GM20431 (cell line): Measurements from ENCODE around the gene PGAM2.

Source experiments
- in situ Hi-C: fragments of 300-500 bp; cut with MseI, MboI; formaldehyde crosslinking; loops from one replicate; pipeline ENCODE4 v1.15.0; 2020; ENCODE audit warnings: low sequenced_read_pairs; ENCODE audit not compliant: unreplicated experiment

Gene PGAM2

DNA sequence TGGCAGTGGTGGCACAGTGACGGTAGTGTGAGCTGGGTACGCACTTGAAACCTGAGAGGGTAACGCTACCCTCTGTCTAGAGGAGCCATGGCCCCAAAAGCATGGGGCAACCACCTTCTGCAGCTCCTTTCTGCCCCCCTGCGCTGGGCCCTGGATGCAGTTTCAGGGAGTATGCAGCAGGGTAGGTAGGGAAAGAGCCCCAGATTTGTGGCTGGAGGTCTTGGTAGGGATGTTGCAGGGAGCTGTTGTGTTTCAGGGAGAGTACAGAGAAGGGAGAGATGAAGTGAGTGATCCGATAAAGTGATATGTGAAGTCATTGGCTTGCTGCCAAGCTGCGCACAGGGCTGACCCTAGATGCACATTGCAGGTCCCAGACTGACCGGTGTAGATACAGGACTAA is 2.7 kb upstream of the PGAM2 start:
- in situ Hi-C loops, result no loop called here

DNA sequence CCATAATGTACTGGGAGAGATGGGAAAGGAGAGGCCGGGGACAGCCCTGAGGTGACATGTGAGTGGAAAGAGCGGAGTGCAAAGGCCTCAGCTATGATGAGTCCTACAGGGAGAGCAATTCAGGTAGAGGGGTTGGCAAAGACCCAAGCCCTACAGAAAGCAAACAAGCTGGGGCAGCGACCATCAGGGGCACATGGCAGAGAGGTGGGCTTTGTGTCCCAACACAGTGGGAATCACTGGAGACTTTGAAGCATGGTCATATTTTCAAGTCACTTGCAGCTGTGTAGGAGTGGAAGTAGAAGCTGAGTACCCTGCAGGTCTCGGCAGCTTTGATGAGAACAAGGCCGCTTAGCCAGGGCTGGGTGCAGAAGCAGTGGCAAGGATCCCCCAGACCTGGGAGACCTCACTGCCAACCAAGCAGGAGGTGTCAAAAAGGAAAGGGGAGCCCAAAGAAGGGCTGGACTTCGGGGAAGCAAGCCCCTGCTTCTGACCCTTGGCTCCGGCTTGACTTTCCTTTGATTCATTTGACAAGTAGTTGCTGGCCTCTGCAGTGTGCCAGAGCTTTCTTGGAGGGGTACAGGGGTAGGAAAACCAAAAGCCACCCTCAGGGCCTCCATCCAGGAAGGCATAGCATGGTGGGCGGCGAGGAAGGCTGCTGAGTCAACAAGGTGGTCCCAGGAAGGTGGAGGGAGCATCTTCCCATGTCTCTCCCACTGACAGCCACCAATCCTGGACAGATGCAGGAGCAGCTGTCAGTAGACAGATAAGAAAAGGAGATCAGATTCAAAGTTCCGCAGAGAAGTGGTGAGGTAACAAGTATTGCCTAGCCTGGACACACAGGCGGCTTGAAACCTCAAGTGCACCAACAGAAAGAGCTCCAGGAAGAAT is 1.9 kb upstream of the PGAM2 start:
- in situ Hi-C loops, result no loop called here

DNA sequence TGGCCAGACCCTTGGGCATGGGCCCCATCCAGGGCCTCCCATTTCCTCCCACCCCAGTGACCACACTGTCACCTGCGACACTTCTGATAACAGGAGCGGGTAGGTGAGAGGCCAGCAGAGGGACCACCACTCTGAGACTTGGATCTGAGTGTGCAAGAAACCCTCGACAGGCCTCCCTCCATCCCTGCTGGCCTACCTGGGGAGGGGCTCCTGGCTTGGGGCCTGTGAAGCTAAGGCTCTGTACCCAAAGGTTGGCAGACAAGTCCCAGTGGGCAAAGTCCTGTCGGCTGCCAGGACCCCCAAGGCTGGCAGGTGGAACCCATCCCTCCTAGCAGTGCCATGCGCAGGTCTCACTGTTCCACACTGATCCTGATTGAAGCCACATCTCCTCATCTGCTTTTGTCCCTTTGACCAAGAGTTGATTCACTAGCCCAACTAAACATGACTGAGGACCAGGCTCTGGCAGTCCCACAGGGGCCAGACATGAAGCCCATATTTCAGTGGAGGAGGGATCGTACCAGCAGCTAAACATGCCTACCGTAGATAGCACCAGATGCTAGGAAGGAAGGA is 1.2 kb upstream of the PGAM2 start:
- in situ Hi-C loops, result no loop called here

DNA sequence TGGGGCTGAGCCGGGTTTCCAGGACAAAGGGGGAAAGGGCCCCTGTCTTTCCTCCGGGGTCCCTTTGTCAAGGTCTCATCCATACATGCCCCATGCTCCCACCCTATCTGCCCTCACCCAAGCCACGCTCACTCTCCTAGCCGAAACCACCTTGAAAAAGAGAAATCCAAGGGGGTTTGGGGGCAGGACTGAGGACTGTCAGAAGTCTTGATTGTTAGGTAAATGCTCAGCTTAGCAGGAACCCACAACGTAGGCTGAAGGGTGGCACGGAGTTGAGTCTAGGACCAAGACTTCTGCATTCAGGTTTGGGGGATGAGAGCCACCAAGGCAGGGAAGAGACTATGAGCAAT is 719 bp upstream of the PGAM2 start:
- in situ Hi-C loops, result no loop called here

DNA sequence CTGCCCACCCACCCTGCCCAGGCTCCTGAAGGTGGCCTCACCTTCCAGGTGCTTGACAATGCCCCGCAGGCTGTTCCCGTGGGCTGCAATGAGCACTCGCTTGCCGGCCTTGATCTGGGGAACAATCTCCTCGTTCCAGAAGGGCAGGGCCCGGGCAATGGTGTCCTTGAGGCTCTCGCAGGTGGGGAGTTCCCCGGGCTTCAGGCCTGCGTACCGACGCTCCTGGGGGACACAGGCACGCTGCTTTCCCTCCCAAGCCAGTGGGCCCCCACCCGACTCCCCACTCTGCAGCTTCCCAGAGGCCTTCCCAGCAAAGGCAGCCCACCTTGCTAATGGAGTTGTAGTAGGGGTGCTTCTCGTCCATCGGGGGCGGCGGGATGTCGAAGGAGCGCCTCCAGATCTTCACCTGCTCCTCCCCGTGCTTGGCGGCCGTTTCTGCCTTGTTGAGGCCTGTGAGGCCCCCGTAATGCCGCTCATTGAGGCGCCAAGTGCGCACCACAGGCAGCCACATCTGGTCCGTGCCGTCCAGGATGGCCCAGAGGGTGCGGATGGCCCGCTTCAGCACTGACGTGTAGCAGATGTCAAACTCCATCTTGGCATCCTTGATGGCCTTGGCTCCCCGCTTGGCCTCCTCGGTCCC is 456 bp downstream of the PGAM2 start:
- in situ Hi-C loops, result no loop called here

DNA sequence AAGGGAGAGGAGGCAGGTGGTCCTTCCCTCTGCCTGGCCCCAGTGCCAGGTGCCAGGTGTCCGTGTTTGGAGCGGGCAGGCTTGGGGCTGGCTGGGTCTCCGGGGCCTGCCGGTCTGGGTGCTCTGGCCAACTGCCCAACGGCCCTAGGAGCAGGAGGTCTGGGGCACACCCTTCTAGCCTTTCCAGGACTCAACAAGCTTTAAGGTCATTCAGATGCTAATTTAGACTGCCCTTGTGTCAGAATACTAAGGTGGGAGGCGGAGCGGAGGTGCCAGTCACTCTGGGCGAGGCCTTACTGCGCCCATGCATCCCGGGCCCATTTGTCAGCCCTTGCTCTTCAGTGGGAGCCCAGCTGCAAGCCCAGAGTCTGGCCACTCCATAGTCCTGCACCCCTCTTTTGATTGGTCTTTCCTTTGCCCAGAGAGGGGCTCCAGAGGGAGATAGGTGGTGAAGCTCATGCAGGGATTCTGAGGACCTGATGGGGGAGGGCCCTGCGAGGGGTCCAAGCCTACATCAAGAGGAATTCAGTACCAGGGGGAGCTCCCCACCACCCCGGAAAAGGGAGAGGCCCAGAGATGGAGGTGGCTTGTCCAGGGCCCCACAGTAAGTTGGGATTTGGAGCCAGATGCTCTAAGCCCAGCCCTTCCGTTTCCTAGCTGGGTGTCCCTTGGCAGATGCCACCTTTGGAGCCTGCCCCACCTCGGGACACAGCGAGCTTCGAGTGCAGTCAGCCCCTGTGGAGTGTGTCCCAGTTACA is 1.3 kb downstream of the PGAM2 start:
- in situ Hi-C loops, result no loop called here

DNA sequence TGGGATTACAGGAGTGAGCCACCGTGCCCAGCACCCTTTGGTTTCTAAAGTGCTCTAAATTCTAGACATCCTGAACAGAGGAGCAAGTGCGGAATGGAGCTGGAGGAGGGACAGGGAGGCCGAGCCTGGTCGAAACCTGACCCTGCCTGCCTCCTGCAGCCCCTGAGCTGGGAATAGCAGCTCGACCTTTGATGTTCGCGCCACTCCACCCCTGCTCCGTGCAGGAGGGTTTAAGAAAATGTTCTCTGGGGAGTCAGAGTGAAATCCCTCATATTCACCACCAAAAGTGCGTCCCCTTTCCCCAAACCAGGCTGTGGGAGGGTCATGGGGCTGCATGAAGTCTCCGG is 1.8 kb downstream of the PGAM2 start:
- in situ Hi-C loops, result no loop called here

DNA sequence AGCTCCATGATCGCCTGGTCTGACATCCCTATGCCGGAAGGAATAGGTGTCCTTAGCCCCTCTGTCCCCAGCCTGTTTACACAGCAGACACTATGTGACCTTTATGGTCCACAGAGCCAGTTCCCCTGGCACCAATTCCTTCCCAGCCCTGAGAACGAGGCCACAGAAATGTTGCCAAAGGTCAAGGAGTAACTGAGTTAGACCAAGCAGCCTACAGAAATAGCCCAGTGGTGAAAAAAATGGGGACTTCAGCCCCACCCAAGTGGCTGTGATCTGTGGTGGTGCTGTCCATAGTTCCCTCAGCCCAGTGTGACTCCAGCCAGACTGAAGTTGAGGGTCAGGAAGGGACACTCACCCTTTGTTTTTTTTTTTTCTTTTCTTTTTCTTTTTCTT is 2.5 kb downstream of the PGAM2 start:
- in situ Hi-C loops, result no loop called here

DNA sequence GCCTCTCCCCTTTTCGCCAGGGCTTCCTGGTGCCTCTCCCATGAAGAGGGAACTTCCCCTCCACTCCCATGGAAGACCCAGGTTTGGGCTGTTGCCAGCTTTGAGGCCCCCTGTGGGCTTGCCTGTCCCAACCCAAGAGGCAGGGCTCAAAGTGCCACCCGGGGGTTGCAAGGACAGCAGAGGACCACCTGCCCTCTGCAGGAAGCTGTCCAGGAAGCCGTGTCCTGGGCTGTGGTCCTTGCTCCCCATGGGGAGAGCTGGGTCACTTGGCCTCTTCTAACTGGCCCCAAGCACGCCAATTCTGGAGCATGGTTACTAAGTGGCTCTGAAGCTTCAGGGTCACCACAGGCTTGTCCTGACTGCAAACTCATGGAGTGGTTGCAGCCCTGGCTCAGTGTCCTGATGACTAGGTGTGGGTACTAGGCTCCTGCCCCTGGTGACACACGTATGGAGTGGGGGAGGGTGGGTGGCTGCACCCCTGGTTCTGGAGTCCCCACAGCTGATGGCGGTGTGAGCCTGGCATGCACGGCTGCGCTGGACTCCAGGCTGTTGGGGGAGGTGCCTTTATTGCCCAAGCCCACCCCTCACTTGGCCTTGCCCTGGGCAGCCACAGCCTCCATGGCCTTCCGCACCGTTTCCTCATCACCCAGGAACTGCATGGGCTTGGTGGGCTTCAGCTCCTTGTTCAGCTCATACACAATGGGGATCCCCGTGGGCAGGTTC is 3.0 kb downstream of the PGAM2 start:
- in situ Hi-C loops, result no loop called here

DNA sequence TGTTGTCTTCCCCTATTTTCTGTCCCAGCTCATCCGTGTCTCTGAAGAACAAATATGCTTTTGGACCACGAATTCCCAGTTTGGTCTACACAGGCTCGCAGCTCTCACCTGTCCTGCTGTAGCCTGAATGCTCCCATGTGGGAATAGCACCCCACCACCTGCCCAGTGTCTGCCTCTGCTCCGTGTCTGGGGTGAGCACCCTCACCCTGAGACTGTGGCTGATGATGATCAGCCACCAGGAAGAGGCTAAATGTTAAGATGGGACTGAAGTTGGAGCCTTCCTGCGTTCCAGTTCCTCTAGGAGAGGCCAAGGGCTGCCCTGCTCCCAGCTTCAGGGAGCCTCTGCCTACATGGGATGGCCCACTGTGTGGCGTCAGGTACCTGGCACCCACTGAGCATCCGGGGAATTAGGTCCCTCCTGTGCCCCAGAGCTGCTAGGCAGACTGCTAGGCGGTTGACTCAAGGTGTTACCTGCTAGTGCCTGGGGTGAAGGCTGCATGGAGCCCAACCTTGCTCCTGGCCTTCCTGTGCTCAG is 3.7 kb downstream of the PGAM2 start:
- in situ Hi-C loops, result no loop called here

DNA sequence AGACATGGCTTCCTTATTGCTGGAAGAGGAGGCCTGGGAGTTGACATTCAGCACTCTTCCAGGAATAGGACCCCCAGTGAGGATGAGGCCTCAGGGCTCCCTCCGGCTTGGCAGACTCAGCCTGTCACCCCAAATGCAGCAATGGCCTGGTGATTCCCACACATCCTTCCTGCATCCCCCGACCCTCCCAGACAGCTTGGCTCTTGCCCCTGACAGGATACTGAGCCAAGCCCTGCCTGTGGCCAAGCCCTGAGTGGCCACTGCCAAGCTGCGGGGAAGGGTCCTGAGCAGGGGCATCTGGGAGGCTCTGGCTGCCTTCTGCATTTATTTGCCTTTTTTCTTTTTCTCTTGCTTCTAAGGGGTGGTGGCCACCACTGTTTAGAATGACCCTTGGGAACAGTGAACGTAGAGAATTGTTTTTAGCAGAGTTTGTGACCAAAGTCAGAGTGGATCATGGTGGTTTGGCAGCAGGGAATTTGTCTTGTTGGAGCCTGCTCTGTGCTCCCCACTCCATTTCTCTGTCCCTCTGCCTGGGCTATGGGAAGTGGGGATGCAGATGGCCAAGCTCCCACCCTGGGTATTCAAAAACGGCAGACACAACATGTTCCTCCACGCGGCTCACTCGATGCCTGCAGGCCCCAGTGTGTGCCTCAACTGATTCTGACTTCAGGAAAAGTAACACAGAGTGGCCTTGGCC is 4.3 kb downstream of the PGAM2 start:
- in situ Hi-C loops, result no loop called here

DNA sequence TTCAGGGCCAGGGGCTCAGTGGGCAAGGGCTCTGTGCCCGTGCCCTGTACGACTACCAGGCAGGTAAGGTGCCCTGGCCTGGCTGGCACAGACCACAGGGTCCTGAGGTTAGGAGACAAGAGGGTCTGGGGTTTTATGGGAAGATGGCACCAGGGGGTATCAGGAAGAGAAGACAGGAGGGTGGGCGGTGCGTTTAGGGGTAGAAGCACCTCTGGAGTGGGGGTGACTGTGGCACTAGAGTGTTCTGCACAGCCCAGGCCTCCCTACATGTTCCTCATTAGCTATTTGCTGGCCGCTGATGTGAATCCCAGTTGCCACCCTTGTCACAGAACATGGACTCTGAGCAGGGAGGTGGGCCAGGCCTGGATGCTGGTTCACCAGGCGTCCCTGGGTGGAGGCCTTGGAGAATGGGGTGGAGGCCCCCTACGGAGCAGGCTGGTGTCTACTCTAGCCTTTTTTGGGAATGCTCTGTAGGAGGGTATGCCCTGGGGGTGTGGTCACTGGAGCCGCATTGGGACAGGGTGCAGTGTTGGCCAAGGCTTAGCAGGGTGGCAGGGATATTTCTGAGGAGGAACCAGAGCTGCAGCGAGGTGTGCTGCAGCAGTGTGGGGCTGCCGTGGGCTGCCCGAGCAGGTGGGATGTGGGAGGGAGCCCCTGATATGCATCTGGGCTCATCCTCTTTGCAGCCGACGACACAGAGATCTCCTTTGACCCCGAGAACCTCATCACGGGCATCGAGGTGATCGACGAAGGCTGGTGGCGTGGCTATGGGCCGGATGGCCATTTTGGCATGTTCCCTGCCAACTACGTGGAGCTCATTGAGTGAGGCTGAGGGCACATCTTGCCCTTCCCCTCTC is 5.0 kb downstream of the PGAM2 start:
- in situ Hi-C loops, result no loop called here

DNA sequence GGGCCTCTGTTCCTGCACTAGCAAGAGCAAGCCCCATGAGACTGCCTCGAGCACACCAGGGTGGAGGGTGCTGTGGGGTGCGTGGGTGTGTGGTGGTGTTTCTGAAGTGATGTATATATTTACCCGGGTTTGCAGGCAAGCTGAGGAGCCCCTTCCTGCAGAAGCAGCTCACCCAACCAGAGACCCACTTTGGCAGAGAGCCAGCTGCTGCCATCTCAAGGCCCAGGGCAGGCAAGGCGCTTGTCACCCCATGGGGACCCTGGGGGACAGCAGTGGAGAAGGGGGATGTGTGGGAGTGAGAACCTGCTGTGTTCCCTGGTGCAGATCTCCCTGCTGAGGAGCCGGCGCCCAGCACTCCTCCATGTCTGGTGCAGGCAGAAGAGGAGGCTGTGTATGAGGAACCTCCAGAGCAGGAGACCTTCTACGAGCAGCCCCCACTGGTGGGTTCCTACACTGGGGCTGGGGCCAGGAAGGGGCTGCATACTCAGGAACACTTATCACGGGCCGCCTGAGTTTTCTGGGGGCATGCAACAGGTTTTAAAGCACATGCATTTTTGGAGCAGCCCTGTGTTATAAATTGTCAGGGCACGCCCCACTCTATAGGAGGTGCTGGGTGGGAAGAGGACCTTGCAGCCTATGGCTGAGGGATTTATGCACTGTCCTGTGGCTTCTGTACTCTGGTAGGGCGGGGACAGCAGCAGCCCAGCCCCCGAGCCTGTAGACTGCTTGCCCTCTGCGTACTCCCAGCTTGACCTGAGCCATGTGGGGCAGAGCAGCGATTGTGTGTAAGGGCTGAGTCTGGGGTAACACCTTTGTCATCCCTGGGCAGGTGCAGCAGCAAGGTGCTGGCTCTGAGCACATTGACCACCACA is 5.9 kb downstream of the PGAM2 start:
- in situ Hi-C loops, result no loop called here

DNA sequence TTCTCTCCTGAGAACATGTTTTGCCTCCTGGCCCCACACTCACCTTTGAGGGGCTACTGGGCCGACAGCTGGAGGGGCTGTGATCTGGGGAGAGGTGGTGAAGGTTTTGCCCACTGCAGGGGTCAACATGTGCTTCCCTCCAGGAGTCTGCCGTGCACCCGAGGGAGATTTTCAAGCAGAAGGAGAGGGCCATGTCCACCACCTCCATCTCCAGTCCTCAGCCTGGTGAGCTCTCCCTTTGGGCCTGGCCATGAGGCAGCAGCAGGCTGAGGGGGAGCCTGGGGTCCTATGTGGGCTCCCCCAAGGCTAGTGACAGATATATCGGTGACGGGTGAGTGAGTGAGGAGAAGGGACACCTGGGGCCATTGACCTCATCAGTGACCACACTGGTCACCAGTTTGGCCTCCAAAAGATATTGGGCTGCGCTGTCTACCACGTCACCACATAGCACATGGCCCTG is 6.6 kb downstream of the PGAM2 start:
- in situ Hi-C loops, result no loop called here

DNA sequence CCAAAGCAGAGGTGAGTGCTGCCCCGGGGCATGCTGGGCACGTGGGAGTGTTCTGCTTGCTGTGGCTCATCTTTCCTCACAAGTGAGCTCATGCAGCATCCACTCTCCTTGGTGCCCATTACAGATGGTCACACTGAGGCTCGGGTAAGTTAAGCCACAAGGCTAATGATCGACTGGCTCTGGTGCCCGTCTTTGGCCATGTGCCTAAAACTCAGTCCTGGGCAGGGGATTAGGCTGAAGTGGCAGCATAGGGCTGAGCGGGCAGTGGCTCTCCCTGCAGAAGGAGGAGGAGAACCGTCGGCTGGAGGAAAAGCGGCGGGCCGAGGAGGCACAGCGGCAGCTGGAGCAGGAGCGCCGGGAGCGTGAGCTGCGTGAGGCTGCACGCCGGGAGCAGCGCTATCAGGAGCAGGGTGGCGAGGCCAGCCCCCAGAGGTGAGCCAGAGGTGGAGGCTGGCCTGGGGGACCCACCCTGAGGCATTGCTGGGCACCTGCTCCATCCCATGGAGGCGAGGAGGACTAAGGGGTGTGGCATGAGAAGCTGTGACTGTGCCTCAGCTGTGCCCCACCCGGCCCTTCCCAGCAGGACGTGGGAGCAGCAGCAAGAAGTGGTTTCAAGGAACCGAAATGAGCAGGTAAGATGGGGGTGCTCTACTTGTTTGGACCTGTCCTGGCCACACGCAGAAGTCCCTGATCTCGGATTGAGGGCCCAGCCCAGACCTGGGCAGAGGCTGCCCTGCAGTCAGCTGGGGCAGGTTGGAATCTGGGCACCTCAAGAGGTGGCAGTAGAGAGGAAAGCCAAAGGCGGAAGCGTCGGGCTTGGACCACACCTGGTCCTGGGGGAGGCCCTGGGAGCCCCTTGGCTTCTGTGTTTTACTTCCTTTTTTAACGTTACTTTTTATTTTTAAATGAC is 7.3 kb downstream of the PGAM2 start:
- in situ Hi-C loops, result no loop called here

DNA sequence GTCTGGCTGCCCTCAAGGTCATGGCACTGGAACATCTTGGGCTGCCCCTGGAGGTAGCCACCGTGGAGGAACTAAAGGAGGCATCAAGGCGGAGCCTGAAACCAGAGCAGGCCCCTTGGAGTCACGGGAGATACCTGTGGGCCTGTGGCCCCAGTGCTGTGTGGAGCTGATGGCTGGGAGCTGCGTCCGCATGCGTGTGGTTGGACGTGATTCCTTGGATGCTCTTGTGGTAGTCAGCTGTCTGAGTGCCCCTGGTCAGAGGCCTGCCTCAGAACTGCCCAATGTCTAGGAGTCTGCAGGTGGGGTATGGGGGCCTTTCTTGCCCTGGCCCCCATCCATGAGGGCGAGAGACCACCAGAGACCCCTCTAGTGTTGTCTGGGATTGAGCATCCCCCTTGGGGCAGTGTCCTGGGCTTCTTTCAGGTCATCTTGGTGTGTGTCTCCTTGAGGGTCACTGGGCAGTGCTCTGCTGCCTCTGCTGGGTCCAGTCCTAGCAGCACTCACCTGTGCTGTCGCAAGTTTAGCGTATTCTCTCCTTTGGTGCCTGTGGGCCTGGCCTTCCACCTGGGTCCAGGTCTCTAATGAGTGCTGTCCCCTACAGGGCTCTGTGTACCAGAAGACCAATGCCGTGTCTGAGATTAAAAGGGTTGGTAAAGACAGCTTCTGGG is 8.1 kb downstream of the PGAM2 start:
- in situ Hi-C loops, result no loop called here
